Panc1 (cell line): ENCODE measurements around the gene RGP1.

Experiments used
- POLR2AphosphoS5 ChIP-seq: IDR thresholded peaks from 2 replicates; pipeline ENCODE4 v1.6.1; 2012; ENCODE audit warnings: mild to moderate bottlenecking, low read depth, low read length, moderate library complexity
- SIN3A ChIP-seq: IDR thresholded peaks from 2 replicates; pipeline ENCODE4 v1.6.1; 2012; ENCODE audit warnings: low read depth, mild to moderate bottlenecking, low read length, moderate library complexity, borderline replicate concordance; ENCODE audit not compliant: insufficient read depth
- TCF7L2 ChIP-seq: IDR thresholded peaks from 2 replicates; pipeline ENCODE4 v1.6.1; 2011; ENCODE audit warnings: mild to moderate bottlenecking, low read depth, low read length, inconsistent platforms
- TF ChIP-seq, protein P1 (sequence below): fragments of 450-650 bp; IDR thresholded peaks from 2 replicates; pipeline ENCODE4 v1.5.1; 2017; ENCODE audit warnings: mild to moderate bottlenecking
- TF ChIP-seq, protein P2 (sequence below), 2 experiments: IDR thresholded peaks; 2 replicates each; pipeline ENCODE4 v1.6.1; 2011 to 2012; ENCODE audit warnings: low read depth in 2 of 2, control low read depth in 1 of 2, low read length in 1 of 2, mild to moderate bottlenecking in 1 of 2, moderate library complexity in 1 of 2; ENCODE audit not compliant: insufficient read depth in 1 of 2

DNA sequence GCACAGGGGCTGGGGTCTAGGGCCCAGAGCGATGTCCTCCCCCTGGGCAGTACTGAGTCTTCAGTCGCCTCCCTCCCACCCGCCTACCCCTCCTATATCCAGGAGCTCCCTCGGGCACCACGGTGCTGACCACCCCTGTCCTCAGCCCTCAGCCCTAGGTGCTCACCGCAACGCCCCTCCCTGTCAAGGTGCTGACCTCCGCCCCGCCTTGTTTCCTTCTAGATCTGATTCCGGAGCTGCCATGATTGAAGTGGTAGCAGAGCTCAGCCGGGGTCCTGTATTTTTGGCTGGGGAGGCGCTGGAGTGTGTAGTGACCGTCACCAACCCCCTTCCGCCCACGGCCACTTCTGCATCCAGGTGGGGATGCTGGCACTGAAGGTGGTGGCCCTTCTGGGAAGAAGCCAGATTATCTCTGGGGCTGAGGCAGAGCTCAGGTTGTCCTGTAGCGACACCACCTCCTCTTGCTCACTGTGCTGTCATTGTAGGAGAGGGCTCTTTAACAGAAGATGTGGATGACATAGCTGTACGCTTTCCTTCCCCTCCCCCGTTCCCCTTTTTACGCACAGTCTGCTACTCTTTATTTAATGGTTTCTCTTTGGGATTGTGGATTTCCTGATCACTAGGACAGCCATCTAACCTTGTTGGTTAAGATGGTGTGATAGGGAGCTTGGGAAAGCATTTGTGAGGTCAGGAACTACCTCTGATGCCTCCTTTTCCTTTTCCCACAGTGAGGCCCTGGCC is 598 bp downstream of the RGP1 start:
- TF ChIP-seq, protein P1, sequence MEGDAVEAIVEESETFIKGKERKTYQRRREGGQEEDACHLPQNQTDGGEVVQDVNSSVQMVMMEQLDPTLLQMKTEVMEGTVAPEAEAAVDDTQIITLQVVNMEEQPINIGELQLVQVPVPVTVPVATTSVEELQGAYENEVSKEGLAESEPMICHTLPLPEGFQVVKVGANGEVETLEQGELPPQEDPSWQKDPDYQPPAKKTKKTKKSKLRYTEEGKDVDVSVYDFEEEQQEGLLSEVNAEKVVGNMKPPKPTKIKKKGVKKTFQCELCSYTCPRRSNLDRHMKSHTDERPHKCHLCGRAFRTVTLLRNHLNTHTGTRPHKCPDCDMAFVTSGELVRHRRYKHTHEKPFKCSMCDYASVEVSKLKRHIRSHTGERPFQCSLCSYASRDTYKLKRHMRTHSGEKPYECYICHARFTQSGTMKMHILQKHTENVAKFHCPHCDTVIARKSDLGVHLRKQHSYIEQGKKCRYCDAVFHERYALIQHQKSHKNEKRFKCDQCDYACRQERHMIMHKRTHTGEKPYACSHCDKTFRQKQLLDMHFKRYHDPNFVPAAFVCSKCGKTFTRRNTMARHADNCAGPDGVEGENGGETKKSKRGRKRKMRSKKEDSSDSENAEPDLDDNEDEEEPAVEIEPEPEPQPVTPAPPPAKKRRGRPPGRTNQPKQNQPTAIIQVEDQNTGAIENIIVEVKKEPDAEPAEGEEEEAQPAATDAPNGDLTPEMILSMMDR, result no peak
- TF ChIP-seq POLR2AphosphoS5, result no peak
- TF ChIP-seq SIN3A, result no peak
- TF ChIP-seq, protein P2, sequence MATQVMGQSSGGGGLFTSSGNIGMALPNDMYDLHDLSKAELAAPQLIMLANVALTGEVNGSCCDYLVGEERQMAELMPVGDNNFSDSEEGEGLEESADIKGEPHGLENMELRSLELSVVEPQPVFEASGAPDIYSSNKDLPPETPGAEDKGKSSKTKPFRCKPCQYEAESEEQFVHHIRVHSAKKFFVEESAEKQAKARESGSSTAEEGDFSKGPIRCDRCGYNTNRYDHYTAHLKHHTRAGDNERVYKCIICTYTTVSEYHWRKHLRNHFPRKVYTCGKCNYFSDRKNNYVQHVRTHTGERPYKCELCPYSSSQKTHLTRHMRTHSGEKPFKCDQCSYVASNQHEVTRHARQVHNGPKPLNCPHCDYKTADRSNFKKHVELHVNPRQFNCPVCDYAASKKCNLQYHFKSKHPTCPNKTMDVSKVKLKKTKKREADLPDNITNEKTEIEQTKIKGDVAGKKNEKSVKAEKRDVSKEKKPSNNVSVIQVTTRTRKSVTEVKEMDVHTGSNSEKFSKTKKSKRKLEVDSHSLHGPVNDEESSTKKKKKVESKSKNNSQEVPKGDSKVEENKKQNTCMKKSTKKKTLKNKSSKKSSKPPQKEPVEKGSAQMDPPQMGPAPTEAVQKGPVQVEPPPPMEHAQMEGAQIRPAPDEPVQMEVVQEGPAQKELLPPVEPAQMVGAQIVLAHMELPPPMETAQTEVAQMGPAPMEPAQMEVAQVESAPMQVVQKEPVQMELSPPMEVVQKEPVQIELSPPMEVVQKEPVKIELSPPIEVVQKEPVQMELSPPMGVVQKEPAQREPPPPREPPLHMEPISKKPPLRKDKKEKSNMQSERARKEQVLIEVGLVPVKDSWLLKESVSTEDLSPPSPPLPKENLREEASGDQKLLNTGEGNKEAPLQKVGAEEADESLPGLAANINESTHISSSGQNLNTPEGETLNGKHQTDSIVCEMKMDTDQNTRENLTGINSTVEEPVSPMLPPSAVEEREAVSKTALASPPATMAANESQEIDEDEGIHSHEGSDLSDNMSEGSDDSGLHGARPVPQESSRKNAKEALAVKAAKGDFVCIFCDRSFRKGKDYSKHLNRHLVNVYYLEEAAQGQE (IDR thresholded peaks at IDR 0.05; ENCODE audit: insufficient read depth in 1 of 2, low read depth in 2 of 2, low read length in 1 of 2), result no peak
- no peak for TF ChIP-seq TCF7L2
